B cell (primary cell): Measurements from ENCODE around the gene THUMPD3. TPM values are rescaled to one million over a fixed set of nuclear protein-coding genes. Genes with fewer than 3 reads are reported as not detected.

Experiments
- ATAC-seq: fragments of 200-7000 bp; cut with Tn5 transposase; one replicate; pipeline ENCODE4 v1.10.0; 2021; ENCODE audit warnings: low read depth, mild to moderate bottlenecking, moderate number of reproducible peaks, moderate library complexity
- CTCF ChIA-PET: fragments of 350-600 bp; sonication (Branson Sonifier 250); formaldehyde crosslinking; loops from one replicate; lab custom pipeline; 2021; ENCODE audit warnings: antibody characterized with exemption, inconsistent platforms; lab: Charles Lee
- POLR2A ChIA-PET: fragments of 350-600 bp; sonication (Branson Sonifier 250); formaldehyde crosslinking; loops from one replicate; lab custom pipeline; 2021; ENCODE audit warnings: antibody characterized with exemption; lab: Charles Lee
- DNase-seq: peaks from one replicate; pipeline ENCODE4 v3.0.0; 2013
- H2AFZ ChIP-seq: 2 replicates; pipeline ENCODE4 v1.6.1; 2012; ENCODE audit warnings: mild to moderate bottlenecking, low read depth, low read length; ENCODE audit not compliant: insufficient read depth, poor library complexity, severe bottlenecking
- H3K27ac ChIP-seq, 2 donors: 1 replicate in 1 of 2; 2 replicates in 1 of 2; pipeline ENCODE4 v1.5.1; 2012 to 2013; ENCODE audit warnings: low read length in 2 of 2, mild to moderate bottlenecking in 2 of 2, moderate library complexity in 1 of 2
- H3K27me3 ChIP-seq, 4 experiments: fragments of 200-600 bp in 1 of 4; sonication (generic) in 1 of 4; replicated peaks in 1 of 4; 1 replicate in 2 of 4; 2 replicates in 2 of 4; pipeline versions ENCODE4 v1.6.1 to v1.7.0; 2013 to 2016; ENCODE audit warnings: low read length in 3 of 4, mild to moderate bottlenecking in 2 of 4, mixed read lengths in 1 of 4, moderate library complexity in 1 of 4; ENCODE audit not compliant: insufficient read depth in 4 of 4, control insufficient read depth in 3 of 4; ENCODE audit errors: control extremely low read depth in 1 of 4
- H3K36me3 ChIP-seq, 2 experiments: replicated peaks in 1 of 2; 1 replicate in 1 of 2; 2 replicates in 1 of 2; pipeline versions ENCODE4 v1.6.1 to v1.7.1; 2013; ENCODE audit warnings: low read length in 1 of 2; ENCODE audit not compliant: insufficient read depth in 2 of 2, control insufficient read depth in 1 of 2; ENCODE audit errors: control extremely low read depth in 1 of 2, extremely low read depth in 1 of 2
- H3K4me1 ChIP-seq, 2 donors: fragments of 200-600 bp in 1 of 2; sonication (generic) in 1 of 2; 1 replicate in 1 of 2; 2 replicates in 1 of 2; pipeline versions ENCODE4 v1.5.1 to v1.6.1; 2013 to 2017; ENCODE audit warnings: low read length in 2 of 2; ENCODE audit not compliant: control insufficient read depth in 2 of 2, insufficient read depth in 2 of 2
- H3K4me2 ChIP-seq: replicated peaks from 2 replicates; pipeline ENCODE3; 2012; ENCODE audit warnings: mild to moderate bottlenecking, low read depth, low read length; ENCODE audit not compliant: poor library complexity, severe bottlenecking
- H3K4me3 ChIP-seq, 5 experiments: fragments of 200-600 bp in 1 of 5; sonication (generic) in 1 of 5; 1 replicate in 3 of 5; 2 replicates in 2 of 5; pipeline versions ENCODE4 v1.5.1 to v1.7.0; 2011 to 2016; ENCODE audit warnings: low read length in 4 of 5, mild to moderate bottlenecking in 4 of 5, low read depth in 2 of 5, control low read depth in 1 of 5, moderate library complexity in 1 of 5; ENCODE audit not compliant: insufficient read depth in 1 of 5; ENCODE audit errors: control extremely low read depth in 1 of 5, extremely low read depth in 1 of 5
- H3K79me2 ChIP-seq: fragments of 200-600 bp; sonication (generic); one replicate; pipeline ENCODE4 v1.6.0; 2016; ENCODE audit warnings: low read length; ENCODE audit not compliant: control insufficient read depth, insufficient read depth
- H3K9ac ChIP-seq: fragments of 200-600 bp; sonication (generic); 2 replicates; pipeline ENCODE4 v1.6.1; 2017; ENCODE audit warnings: mild to moderate bottlenecking, low read length, moderate library complexity
- H3K9me3 ChIP-seq, 3 donors: one replicate each; pipeline versions ENCODE4 v1.6.1 to v1.7.1; 2013; ENCODE audit warnings: low read length in 2 of 3; ENCODE audit not compliant: control insufficient read depth in 2 of 3, insufficient read depth in 1 of 3; ENCODE audit errors: control extremely low read depth in 1 of 3
- H4K20me1 ChIP-seq: 2 replicates; pipeline ENCODE4 v1.6.0; 2012; ENCODE audit warnings: mild to moderate bottlenecking, low read length; ENCODE audit not compliant: insufficient read depth, control insufficient read depth, poor library complexity, severe bottlenecking
- H3K27ac Mint-ChIP-seq: one replicate; pipeline ENCODE4 v1.8.0; 2021; ENCODE audit warnings: mixed read lengths
- H3K27me3 Mint-ChIP-seq: one replicate; pipeline ENCODE4 v1.8.0; 2021; ENCODE audit warnings: mixed read lengths
- H3K4me1 Mint-ChIP-seq: one replicate; pipeline ENCODE4 v1.8.0; 2021; ENCODE audit warnings: mixed read lengths
- H3K4me3 Mint-ChIP-seq: one replicate; pipeline ENCODE4 v1.8.0; 2021; ENCODE audit warnings: mixed read lengths
- H3K9me3 Mint-ChIP-seq: one replicate; pipeline ENCODE4 v1.8.0; 2022; ENCODE audit warnings: mixed read lengths; ENCODE audit not compliant: insufficient read depth
- EZH2 ChIP-seq: IDR thresholded peaks from 2 replicates; pipeline ENCODE4 v1.6.1; 2012; ENCODE audit warnings: borderline replicate concordance, low read depth, mild to moderate bottlenecking, moderate library complexity, low read length; ENCODE audit not compliant: insufficient read depth, poor library complexity, severe bottlenecking
- WGBS: methylation state at CpG from one replicate; pipeline ENCODE4 v1.1.5; 2013; ENCODE audit warnings: missing lambda C conversion rate; ENCODE audit not compliant: insufficient coverage; 5-methylcytosine and 5-hydroxymethylcytosine counted together
- intact Hi-C: fragments of 100-400 bp; cut with micrococcal nuclease; formaldehyde crosslinking; loops from one replicate; pipeline ENCODE4 v1.10.0; 2022
- polyA plus RNA-seq: library from polyadenylated mRNA; depleted of rRNA; stranded (reverse); fragments of >200 nt; gene quantifications from 2 replicates; pipeline ENCODE4 v1.2.3, GENCODE V29; 2012
- total RNA-seq, 2 donors: library from RNA; stranded (reverse); fragments of 120-200 nt in 1 of 2; gene quantifications; 1 replicate in 1 of 2; 2 replicates in 1 of 2; pipeline versions ENCODE4 v1.2.3 to v1.2.4, GENCODE V29; 2013 to 2022
- TF ChIP-seq, protein P1 (sequence below): fragments of 200-600 bp; IDR thresholded peaks from one replicate; pipeline ENCODE4 v1.8.0; 2022; ENCODE audit warnings: antibody characterized with exemption, mild to moderate bottlenecking

Gene THUMPD3
- total and polyA plus RNA-seq, 2 donors (not counting 1 experiment from before 2014, with no cell fraction given): 10.1 to 32.1 TPM

GRCh38 chr3:9398700-9399336, 36.0 kb downstream of the THUMPD3 start:
- Mint-ChIP-seq H3K4me3 (peak overlapping the region; percentile 94), H3K4me1 (peaks cover 68% of the 10 kb centered on the region), H3K9me3 (no peaks in the 10 kb centered on the region), H3K27ac (peak overlapping the region; percentile 92), H3K27me3 (no peaks in the 10 kb centered on the region)
- Histone ChIP-seq H2AFZ (peak overlapping the region; percentile 67), H3K4me3 (peak overlapping the region; percentile 88 to 99 (median 93)), H4K20me1 (peaks cover 67% of the 10 kb centered on the region), H3K27me3 (no peaks in the 10 kb centered on the region), H3K9me3 (no peaks in the 10 kb centered on the region), H3K4me1 (peaks cover 53 to 67% of the 10 kb centered on the region in 2 donors), H3K27ac (peak overlapping the region; percentile 95 to 98), H3K4me2 (peak overlapping the region; percentile 92), H3K79me2 (peaks cover 85% of the 10 kb centered on the region), H3K9ac (peak overlapping the region; percentile 81), H3K36me3 (peaks cover 0 to 9% of the 10 kb centered on the region in 2 experiments)
- intact Hi-C loops: loop anchor here (2.0 to 5.0 kb wide), 2 partner anchors 33 to 716 kb away; partner anchors contain the start of gene BRK1
- ChIA-PET CTCF (interaction anchor here (0.7 to 1.7 kb wide), 2 partner anchors 42 to 45 kb away, joined by 3 to 7 read pairs; no protein-coding TSS in a partner anchor), POLR2A (interaction anchor here (0.5 to 4.3 kb wide), 3 partner anchors 36 to 333 kb away, joined by 3 to 39 read pairs (median 6); partner anchors contain the start of gene THUMPD3)
- no peak for TF ChIP-seq EZH2
- TF ChIP-seq, protein P1, sequence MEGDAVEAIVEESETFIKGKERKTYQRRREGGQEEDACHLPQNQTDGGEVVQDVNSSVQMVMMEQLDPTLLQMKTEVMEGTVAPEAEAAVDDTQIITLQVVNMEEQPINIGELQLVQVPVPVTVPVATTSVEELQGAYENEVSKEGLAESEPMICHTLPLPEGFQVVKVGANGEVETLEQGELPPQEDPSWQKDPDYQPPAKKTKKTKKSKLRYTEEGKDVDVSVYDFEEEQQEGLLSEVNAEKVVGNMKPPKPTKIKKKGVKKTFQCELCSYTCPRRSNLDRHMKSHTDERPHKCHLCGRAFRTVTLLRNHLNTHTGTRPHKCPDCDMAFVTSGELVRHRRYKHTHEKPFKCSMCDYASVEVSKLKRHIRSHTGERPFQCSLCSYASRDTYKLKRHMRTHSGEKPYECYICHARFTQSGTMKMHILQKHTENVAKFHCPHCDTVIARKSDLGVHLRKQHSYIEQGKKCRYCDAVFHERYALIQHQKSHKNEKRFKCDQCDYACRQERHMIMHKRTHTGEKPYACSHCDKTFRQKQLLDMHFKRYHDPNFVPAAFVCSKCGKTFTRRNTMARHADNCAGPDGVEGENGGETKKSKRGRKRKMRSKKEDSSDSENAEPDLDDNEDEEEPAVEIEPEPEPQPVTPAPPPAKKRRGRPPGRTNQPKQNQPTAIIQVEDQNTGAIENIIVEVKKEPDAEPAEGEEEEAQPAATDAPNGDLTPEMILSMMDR: no peak
- ATAC-seq (no peak), DNase-seq (peak; percentile 68)
- WGBS: 0% methylated on average over 1 of the region's 7 CpGs

- no peaks in the 10 kb centered on the region for H3K27me3 Mint-ChIP-seq
- Histone ChIP-seq H2AFZ (no peak overlapping the region), H3K27me3 (no peaks in the 10 kb centered on the region), H4K20me1 (peaks cover 63% of the 10 kb centered on the region), H3K4me3 (peak overlapping the region in 3 of 5 experiments; percentile 92 to 99 (median 98)), H3K36me3 (peaks cover 0 to 6% of the 10 kb centered on the region in 2 experiments), H3K4me1 (peaks cover 53 to 63% of the 10 kb centered on the region in 2 donors), H3K9me3 (no peaks in the 10 kb centered on the region), H3K79me2 (peaks cover 85% of the 10 kb centered on the region), H3K9ac (peak overlapping the region; percentile 81), H3K4me2 (peak overlapping the region; percentile 92), H3K27ac (peak overlapping the region; percentile 95 to 98)
- ChIA-PET POLR2A (interaction anchor here (0.7 to 4.3 kb wide), 2 partner anchors 37 to 333 kb away, joined by 6 to 39 read pairs; partner anchors contain the start of gene THUMPD3), CTCF (interaction anchor here (0.7 to 1.7 kb wide), 2 partner anchors 43 to 46 kb away, joined by 3 to 7 read pairs; no protein-coding TSS in a partner anchor)
- no peak for DNase-seq
- intact Hi-C loops: loop anchor here (2.0 to 5.0 kb wide), 2 partner anchors 33 to 715 kb away; partner anchors contain the start of gene BRK1
- no CpG with 5 or more reads among the region's 2 CpGs for WGBS
- H3K9me3 Mint-ChIP-seq: no peaks in the 10 kb centered on the region
- peak overlapping the region; percentile 94 for H3K4me3 Mint-ChIP-seq
- TF ChIP-seq, protein P1: no peak
- no peak for TF ChIP-seq EZH2
- peak overlapping the region; percentile 61 for H3K27ac Mint-ChIP-seq
- no peak for ATAC-seq
- H3K4me1 Mint-ChIP-seq: peaks cover 69% of the 10 kb centered on the region
Measured at GRCh38 chr3:9399337-9399703, 36.5 kb downstream of the THUMPD3 start.
